Mesenchymal stem cell (in vitro differentiated cells and primary cell): ENCODE data around the gene NTRK2.

ENCODE experiments used
- DNase-seq: peaks from one replicate; pipeline ENCODE4 v3.0.0-alpha.2; 2013
- H2AFZ ChIP-seq: one replicate; pipeline ENCODE4 v1.6.1; 2013; ENCODE audit warnings: low read depth, mild to moderate bottlenecking, control low read depth, inconsistent platforms, low read length, moderate library complexity
- H2AK5ac ChIP-seq: 2 replicates; pipeline ENCODE4 v1.6.1; 2013; ENCODE audit warnings: low read length, moderate library complexity, mild to moderate bottlenecking, inconsistent platforms; ENCODE audit not compliant: severe bottlenecking
- H2BK120ac ChIP-seq: one replicate; pipeline ENCODE4 v1.6.1; 2013; ENCODE audit warnings: low read depth, mild to moderate bottlenecking, inconsistent platforms, low read length, moderate library complexity
- H2BK12ac ChIP-seq, 2 experiments: one replicate each; pipeline ENCODE4 v1.6.1; 2013; ENCODE audit warnings: inconsistent platforms in 2 of 2, low read length in 2 of 2, mild to moderate bottlenecking in 2 of 2, moderate library complexity in 2 of 2, control low read depth in 1 of 2
- H2BK15ac ChIP-seq: one replicate; pipeline ENCODE4 v1.6.1; 2013; ENCODE audit warnings: mild to moderate bottlenecking, low read depth, inconsistent platforms; ENCODE audit not compliant: poor library complexity, severe bottlenecking
- H2BK5ac ChIP-seq: 2 replicates; pipeline ENCODE4 v1.6.1; 2013; ENCODE audit warnings: low read depth, mild to moderate bottlenecking, low read length, control low read depth, inconsistent platforms; ENCODE audit not compliant: poor library complexity, severe bottlenecking
- H3K14ac ChIP-seq, 2 experiments: one replicate each; pipeline ENCODE4 v1.6.1; 2013; ENCODE audit warnings: inconsistent platforms in 2 of 2, low read length in 2 of 2, control low read depth in 1 of 2, mild to moderate bottlenecking in 1 of 2, moderate library complexity in 1 of 2
- H3K18ac ChIP-seq, 2 experiments: one replicate each; pipeline ENCODE4 v1.6.1; 2013; ENCODE audit warnings: inconsistent platforms in 2 of 2, low read length in 2 of 2, control low read depth in 1 of 2, low read depth in 1 of 2, mild to moderate bottlenecking in 1 of 2
- H3K23ac ChIP-seq, 2 experiments: one replicate each; pipeline ENCODE4 v1.6.1; 2013; ENCODE audit warnings: inconsistent platforms in 2 of 2, low read length in 2 of 2, mild to moderate bottlenecking in 2 of 2, moderate library complexity in 2 of 2, control low read depth in 1 of 2
- H3K27ac ChIP-seq: 2 replicates; pipeline ENCODE4 v1.5.1; 2013; ENCODE audit warnings: mild to moderate bottlenecking, moderate library complexity, low read length, control low read depth, inconsistent platforms; ENCODE audit not compliant: poor library complexity, severe bottlenecking
- H3K27me3 ChIP-seq, 2 experiments: 2 replicates each; pipeline versions ENCODE4 v1.6.1 to v1.7.0; 2013; ENCODE audit warnings: low read length in 2 of 2, mild to moderate bottlenecking in 2 of 2, moderate library complexity in 2 of 2, control low read depth in 1 of 2, inconsistent platforms in 1 of 2; ENCODE audit not compliant: control insufficient read depth in 1 of 2, insufficient read depth in 1 of 2
- H3K36me3 ChIP-seq, 2 experiments: 2 replicates each; pipeline versions ENCODE4 v1.6.1 to v1.7.0; 2013; ENCODE audit warnings: low read length in 2 of 2, control low read depth in 1 of 2, inconsistent platforms in 1 of 2, low read depth in 1 of 2, mild to moderate bottlenecking in 1 of 2; ENCODE audit not compliant: insufficient read depth in 2 of 2, control insufficient read depth in 1 of 2
- H3K4ac ChIP-seq, 2 experiments: one replicate each; pipeline ENCODE4 v1.6.1; 2013; ENCODE audit warnings: inconsistent platforms in 2 of 2, low read length in 2 of 2, mild to moderate bottlenecking in 2 of 2, moderate library complexity in 2 of 2, control low read depth in 1 of 2, low read depth in 1 of 2
- H3K4me1 ChIP-seq: 2 replicates; pipeline ENCODE4 v1.6.1; 2013; ENCODE audit warnings: low read depth, low read length, control low read depth; ENCODE audit not compliant: control insufficient read depth, insufficient read depth
- H3K4me2 ChIP-seq: 2 replicates; pipeline ENCODE4 v1.6.1; 2013; ENCODE audit warnings: low read length, mild to moderate bottlenecking, inconsistent platforms; ENCODE audit not compliant: poor library complexity, severe bottlenecking
- H3K4me3 ChIP-seq, 2 experiments: 2 replicates each; pipeline versions ENCODE4 v1.5.1 to v1.7.0; 2013; ENCODE audit warnings: low read length in 2 of 2, mild to moderate bottlenecking in 2 of 2, control low read depth in 1 of 2, low read depth in 1 of 2; ENCODE audit not compliant: insufficient read depth in 1 of 2
- H3K79me1 ChIP-seq: replicated peaks from 2 replicates; pipeline ENCODE4 v1.6.1; 2013; ENCODE audit warnings: mild to moderate bottlenecking, control low read depth, low read length, inconsistent platforms; ENCODE audit not compliant: poor library complexity, severe bottlenecking
- H3K9ac ChIP-seq: 2 replicates; pipeline ENCODE4 v1.7.0; 2013; ENCODE audit warnings: mild to moderate bottlenecking, low read length, moderate library complexity
- H3K9me3 ChIP-seq: 2 replicates; pipeline ENCODE4 v1.7.0; 2013; ENCODE audit warnings: mild to moderate bottlenecking, low read length; ENCODE audit not compliant: control insufficient read depth
- H4K8ac ChIP-seq: one replicate; pipeline ENCODE4 v1.6.1; 2013; ENCODE audit warnings: inconsistent platforms, mild to moderate bottlenecking, low read length, moderate library complexity
- H4K91ac ChIP-seq: one replicate; pipeline ENCODE4 v1.6.1; 2013; ENCODE audit warnings: mild to moderate bottlenecking, low read length, inconsistent platforms
- WGBS: methylation state at CpG from one replicate; pipeline ENCODE4 v1.1.7; 2013; ENCODE audit warnings: mixed read lengths; 5-methylcytosine and 5-hydroxymethylcytosine counted together

Gene NTRK2

GRCh38 chr9:85036496-85036895 lies 367.0 kb downstream of the NTRK2 start:
- WGBS: 98% methylated on average over 1 of the region's 2 CpGs

GRCh38 chr9:85038061-85038460 lies 368.5 kb downstream of the NTRK2 start:
- no peak overlapping the region for H3K9ac ChIP-seq
- H3K18ac ChIP-seq: no peak overlapping the region
- H3K4me3 ChIP-seq: no peak overlapping the region
- no peak overlapping the region for H2BK120ac ChIP-seq
- H3K23ac ChIP-seq: no peak overlapping the region
- no peak overlapping the region for H2AK5ac ChIP-seq
- no peak overlapping the region for H2BK15ac ChIP-seq
- DNase-seq: no peak
- H2BK12ac ChIP-seq: no peak overlapping the region
- 89% methylated on average over 2 of the region's 2 CpGs for WGBS
- H3K14ac ChIP-seq: no peak overlapping the region
- H4K8ac ChIP-seq: no peak overlapping the region
- no peak overlapping the region for H2AFZ ChIP-seq
- no peaks in the 10 kb centered on the region for H3K9me3 ChIP-seq
- H3K4me2 ChIP-seq: no peak overlapping the region
- no peaks in the 10 kb centered on the region for H3K4me1 ChIP-seq
- H2BK5ac ChIP-seq: no peak overlapping the region
- H3K4ac ChIP-seq: no peak overlapping the region
- H3K79me1 ChIP-seq: no peaks in the 10 kb centered on the region
- H4K91ac ChIP-seq: no peak overlapping the region
- H3K27ac ChIP-seq: no peak overlapping the region
- peaks cover 0 to 16% of the 10 kb centered on the region in 2 experiments for H3K27me3 ChIP-seq
- no peaks in the 10 kb centered on the region for H3K36me3 ChIP-seq

More at GRCh38 chr9:85036496-85036895, 367.0 kb downstream of the NTRK2 start:
- Histone ChIP-seq H3K4me2 (no peak overlapping the region), H3K9me3 (peaks cover 3% of the 10 kb centered on the region), H3K27ac (no peak overlapping the region), H3K18ac (no peak overlapping the region), H3K4ac (no peak overlapping the region), H3K14ac (no peak overlapping the region), H2AK5ac (no peak overlapping the region), H3K23ac (no peak overlapping the region), H2BK12ac (no peak overlapping the region), H2BK15ac (no peak overlapping the region), H2AFZ (no peak overlapping the region), H2BK5ac (no peak overlapping the region), H4K8ac (no peak overlapping the region), H3K9ac (no peak overlapping the region), H3K27me3 (peaks cover 0 to 16% of the 10 kb centered on the region in 2 experiments), H3K4me1 (no peaks in the 10 kb centered on the region), H3K36me3 (no peaks in the 10 kb centered on the region), H3K79me1 (no peaks in the 10 kb centered on the region), H4K91ac (no peak overlapping the region), H3K4me3 (no peak overlapping the region), H2BK120ac (no peak overlapping the region)
- DNase-seq: no peak

- H3K4me2 ChIP-seq: no peak overlapping the region
- peaks cover 0 to 16% of the 10 kb centered on the region in 2 experiments for H3K27me3 ChIP-seq
- H4K91ac ChIP-seq: no peak overlapping the region
- H2AFZ ChIP-seq: no peak overlapping the region
- H3K9ac ChIP-seq: no peak overlapping the region
- H4K8ac ChIP-seq: no peak overlapping the region
- no peaks in the 10 kb centered on the region for H3K9me3 ChIP-seq
- no peaks in the 10 kb centered on the region for H3K4me1 ChIP-seq
- H3K18ac ChIP-seq: no peak overlapping the region
- H2AK5ac ChIP-seq: no peak overlapping the region
- no peak overlapping the region for H3K4ac ChIP-seq
- H2BK120ac ChIP-seq: no peak overlapping the region
- no peak overlapping the region for H3K14ac ChIP-seq
- no peak overlapping the region for H2BK5ac ChIP-seq
- no peak overlapping the region for H3K4me3 ChIP-seq
- no peak for DNase-seq
- H2BK12ac ChIP-seq: no peak overlapping the region
- H3K27ac ChIP-seq: no peak overlapping the region
- no peak overlapping the region for H2BK15ac ChIP-seq
- H3K36me3 ChIP-seq: no peaks in the 10 kb centered on the region
- H3K79me1 ChIP-seq: no peaks in the 10 kb centered on the region
- no peak overlapping the region for H3K23ac ChIP-seq
- 67% methylated on average over 6 of the region's 9 CpGs for WGBS
These were observed 369.5 kb downstream of the NTRK2 start for GRCh38 chr9:85038824-85039608.

- H3K27me3 ChIP-seq: peaks cover 0 to 11% of the 10 kb centered on the region in 2 experiments
- no peak overlapping the region for H2AFZ ChIP-seq
- WGBS: 93% methylated on average over 7 of the region's 7 CpGs
- no peak overlapping the region for H3K18ac ChIP-seq
- H3K23ac ChIP-seq: no peak overlapping the region
- no peak overlapping the region for H2BK15ac ChIP-seq
- H3K4me3 ChIP-seq: no peak overlapping the region
- no peak overlapping the region for H2BK120ac ChIP-seq
- no peaks in the 10 kb centered on the region for H3K79me1 ChIP-seq
- H4K91ac ChIP-seq: no peak overlapping the region
- no peak overlapping the region for H2BK5ac ChIP-seq
- H3K14ac ChIP-seq: no peak overlapping the region
- no peak for DNase-seq
- no peak overlapping the region for H3K27ac ChIP-seq
- no peak overlapping the region for H2AK5ac ChIP-seq
- H3K4ac ChIP-seq: no peak overlapping the region
- H3K4me2 ChIP-seq: no peak overlapping the region
- H4K8ac ChIP-seq: no peak overlapping the region
- H2BK12ac ChIP-seq: no peak overlapping the region
- no peaks in the 10 kb centered on the region for H3K4me1 ChIP-seq
- H3K36me3 ChIP-seq: no peaks in the 10 kb centered on the region
- H3K9ac ChIP-seq: no peak overlapping the region
- H3K9me3 ChIP-seq: no peaks in the 10 kb centered on the region
These were observed 370.6 kb downstream of the NTRK2 start for GRCh38 chr9:85040146-85040545.
